Head of caudate nucleus (tissue), 42 donors: ENCODE data around the gene TRAPPC3.

Experiments used
- DNase-seq, 42 donors: peaks; one replicate each; pipeline versions ENCODE4 v3.0.0 to v3.0.0-alpha.2; 2020 to 2021; ENCODE audit warnings: mixed read lengths in 7 of 42
- intact Hi-C: fragments of 100-400 bp; cut with DNase I; formaldehyde crosslinking; loops from one replicate; pipeline ENCODE4 v1.15.0; 2022

The TRAPPC3 gene

GRCh38 chr1:36115931-36116330, 33.4 kb downstream of the TRAPPC3 start:
- intact Hi-C loops, result no loop called here
- DNase-seq, result no peak

GRCh38 chr1:36115200-36115669, 34.1 kb downstream of the TRAPPC3 start:
- peak in 9 of 42 donors; percentile 21 to 51 (median 29) for DNase-seq
- intact Hi-C loops, result no loop called here

GRCh38 chr1:36114371-36114770, 34.9 kb downstream of the TRAPPC3 start:
- intact Hi-C loops, result no loop called here
- no peak for DNase-seq

- DNase-seq, result no peak
- intact Hi-C loops, result no loop called here
Observed at GRCh38 chr1:36112823-36113222, 36.5 kb downstream of the TRAPPC3 start.

- no peak for DNase-seq
- intact Hi-C loops, result no loop called here
Observed at GRCh38 chr1:36111151-36111550, 38.1 kb downstream of the TRAPPC3 start.

- no peak for DNase-seq
Observed at GRCh38 chr1:36109041-36109679, 40.1 kb downstream of the TRAPPC3 start.

GRCh38 chr1:36108314-36108713, 41.0 kb downstream of the TRAPPC3 start:
- intact Hi-C loops, result no loop called here
- no peak for DNase-seq

More at GRCh38 chr1:36109041-36109679, 40.1 kb downstream of the TRAPPC3 start:
- intact Hi-C loops, result no loop called here

- intact Hi-C loops, result no loop called here
Observed at GRCh38 chr1:36107394-36107793, 41.9 kb downstream of the TRAPPC3 start.

GRCh38 chr1:36106269-36106668, 43.0 kb downstream of the TRAPPC3 start:
- intact Hi-C loops, result no loop called here
- no peak for DNase-seq

More at GRCh38 chr1:36107394-36107793, 41.9 kb downstream of the TRAPPC3 start:
- no peak for DNase-seq

- no peak for DNase-seq
- intact Hi-C loops, result no loop called here
Observed at GRCh38 chr1:36101546-36101945, 47.7 kb downstream of the TRAPPC3 start.

GRCh38 chr1:36100376-36100775, 48.9 kb downstream of the TRAPPC3 start:
- intact Hi-C loops, result no loop called here

GRCh38 chr1:36099681-36100341, 49.5 kb downstream of the TRAPPC3 start:
- intact Hi-C loops, result loop anchor here (5.0 kb wide), 1 partner anchor 32 kb away; no protein-coding TSS in a partner anchor
- DNase-seq, result peak; percentile 64 to 92 (median 80)

More at GRCh38 chr1:36100376-36100775, 48.9 kb downstream of the TRAPPC3 start:
- DNase-seq, result no peak

GRCh38 chr1:36098650-36099365, 50.5 kb downstream of the TRAPPC3 start:
- DNase-seq, result no peak
- intact Hi-C loops, result loop anchor here (5.0 kb wide), 1 partner anchor 33 kb away; no protein-coding TSS in a partner anchor

GRCh38 chr1:36097693-36098585, 51.3 kb downstream of the TRAPPC3 start:
- no peak for DNase-seq
- intact Hi-C loops, result loop anchor here (5.0 kb wide), 1 partner anchor 34 kb away; no protein-coding TSS in a partner anchor

- DNase-seq, result no peak
- intact Hi-C loops, result loop anchor here (5.0 kb wide), 1 partner anchor 36 kb away; no protein-coding TSS in a partner anchor
Observed at GRCh38 chr1:36096500-36097432, 52.5 kb downstream of the TRAPPC3 start.

- intact Hi-C loops, result loop anchor here (5.0 kb wide), 1 partner anchor 36 kb away; no protein-coding TSS in a partner anchor
- DNase-seq, result peak in 1 of 42 donors; percentile 20
Observed at GRCh38 chr1:36095760-36096405, 53.4 kb downstream of the TRAPPC3 start.

GRCh38 chr1:36094621-36095061, 54.6 kb downstream of the TRAPPC3 start:
- DNase-seq, result no peak
- intact Hi-C loops, result loop anchor here (5.0 kb wide), 1 partner anchor 38 kb away; no protein-coding TSS in a partner anchor
